Measurements from ENCODE around the gene IGSF9B.

- TF ChIP-seq CTCF (conservative IDR thresholded peaks at IDR 0.05; ENCODE audit: low read length) (no peak), EZH2phosphoT487 (IDR thresholded peaks at IDR 0.05; ENCODE audit: borderline replicate concordance, low read depth, low read length) (no peak)
Measured at GRCh38 chr11:133999355-133999754, 42.6 kb upstream of the IGSF9B start.
